Measurements from ENCODE around the gene KMT2C.

The KMT2C gene

GRCh38 chr7:152131981-152132494 lies 303.8 kb downstream of the KMT2C start:
- no peak for DNase-seq

- no peak for DNase-seq
These were observed 304.9 kb downstream of the KMT2C start for GRCh38 chr7:152130658-152131590.

GRCh38 chr7:152129682-152130081 lies 306.1 kb downstream of the KMT2C start:
- no peak for DNase-seq

GRCh38 chr7:152128741-152129461 lies 306.9 kb downstream of the KMT2C start:
- no peak for DNase-seq

GRCh38 chr7:152128252-152128651 lies 307.6 kb downstream of the KMT2C start:
- DNase-seq, result no peak

GRCh38 chr7:152127229-152127628 lies 308.6 kb downstream of the KMT2C start:
- no peak for DNase-seq

- no peak for DNase-seq
These were observed 309.1 kb downstream of the KMT2C start for GRCh38 chr7:152126741-152127140.

- DNase-seq, result no peak
These were observed 313.3 kb downstream of the KMT2C start for GRCh38 chr7:152122540-152122939.

- DNase-seq, result no peak
These were observed 314.4 kb downstream of the KMT2C start for GRCh38 chr7:152121432-152121831.

- no peak for DNase-seq
These were observed 315.0 kb downstream of the KMT2C start for GRCh38 chr7:152120776-152121175.

- no peak for DNase-seq
These were observed 315.6 kb downstream of the KMT2C start for GRCh38 chr7:152120210-152120609.

GRCh38 chr7:152117356-152117755 lies 318.4 kb downstream of the KMT2C start:
- no peak for DNase-seq

- DNase-seq, result no peak
These were observed 320.6 kb downstream of the KMT2C start for GRCh38 chr7:152115021-152115718.

- no peak for DNase-seq
These were observed 323.0 kb downstream of the KMT2C start for GRCh38 chr7:152112829-152113228.

GRCh38 chr7:152108359-152108758 lies 327.4 kb downstream of the KMT2C start:
- no peak for DNase-seq

GRCh38 chr7:152107945-152108344 lies 327.9 kb downstream of the KMT2C start:
- DNase-seq, result no peak

- no peak for DNase-seq
These were observed 328.8 kb downstream of the KMT2C start for GRCh38 chr7:152106990-152107389.

- DNase-seq, result no peak
These were observed 330.6 kb downstream of the KMT2C start for GRCh38 chr7:152105205-152105604.

GRCh38 chr7:152103691-152104090 lies 332.1 kb downstream of the KMT2C start:
- no peak for DNase-seq

- no peak for DNase-seq
These were observed 332.7 kb downstream of the KMT2C start for GRCh38 chr7:152103066-152103465.

GRCh38 chr7:152097330-152097729 lies 338.5 kb downstream of the KMT2C start:
- no peak for DNase-seq

GRCh38 chr7:152095771-152096170 lies 340.0 kb downstream of the KMT2C start:
- DNase-seq, result no peak

- DNase-seq, result no peak
These were observed 342.1 kb downstream of the KMT2C start for GRCh38 chr7:152093717-152094116.

All from NCI-H2081 treated with DMSO at 0.1 percent for 48 hours (cell line).